Esophagus squamous epithelium (tissue), 5 donors: Measurements from ENCODE around the gene SALL2. TPM values are rescaled to one million over a fixed set of nuclear protein-coding genes. Genes with fewer than 3 reads are reported as not detected.

ENCODE experiments used
- DNase-seq: peaks from one replicate; lab custom pipeline; 2025; lab: John Stamatoyannopoulos, UW
- H3K27ac ChIP-seq, 4 donors: fragments of 200-600 bp; sonication (generic); one replicate each; pipeline ENCODE4 v1.5.1; 2016 to 2019; ENCODE audit warnings: mild to moderate bottlenecking in 1 of 4
- H3K27me3 ChIP-seq, 4 donors: fragments of 200-600 bp; sonication (generic); 1 replicate in 3 of 4; 2 replicates in 1 of 4; pipeline versions ENCODE4 v1.5.1 to v1.6.0; 2017 to 2021; ENCODE audit warnings: antibody characterized with exemption in 1 of 4
- H3K36me3 ChIP-seq, 3 donors: fragments of 200-600 bp; sonication (generic); one replicate each; pipeline ENCODE4 v1.5.1; 2016 to 2019
- H3K4me1 ChIP-seq, 3 donors: fragments of 200-600 bp; sonication (generic); one replicate each; pipeline ENCODE4 v1.5.1; 2017 to 2019
- H3K4me3 ChIP-seq, 4 donors: fragments of 200-600 bp; sonication (generic); 1 replicate in 3 of 4; 2 replicates in 1 of 4; pipeline ENCODE4 v1.5.1; 2016 to 2019; ENCODE audit warnings: mild to moderate bottlenecking in 2 of 4, moderate library complexity in 1 of 4
- H3K9me3 ChIP-seq, 3 donors: fragments of 200-600 bp; sonication (generic); one replicate each; pipeline ENCODE4 v1.5.1; 2016 to 2019
- CTCF ChIP-seq, 6 experiments: fragments of 450-650 bp in 4 of 6; fragments of 200-600 bp in 2 of 6; sonication (generic) in 2 of 6; IDR thresholded peaks; one replicate each; pipeline ENCODE4 v1.5.1; 2016 to 2019; ENCODE audit warnings: antibody characterized with exemption in 6 of 6, mild to moderate bottlenecking in 4 of 6, moderate library complexity in 4 of 6
- POLR2A ChIP-seq, 4 donors: fragments of 450-650 bp; IDR thresholded peaks; one replicate each; pipeline ENCODE4 v1.6.1; 2017; ENCODE audit warnings: antibody characterized with exemption in 4 of 4, mild to moderate bottlenecking in 4 of 4, moderate library complexity in 3 of 4
- WGBS, 2 donors: methylation state at CpG; one replicate each; pipeline ENCODE4 v1.1.5; 2018; 5-methylcytosine and 5-hydroxymethylcytosine counted together
- intact Hi-C: fragments of 100-400 bp; cut with DNase I; formaldehyde crosslinking; loops from one replicate; pipeline ENCODE4 v1.15.0; 2022
- total RNA-seq, 4 donors: library from RNA; depleted of rRNA; stranded (reverse); fragments of >200 nt; gene quantifications; one replicate each; pipeline ENCODE4 v1.1.0, GENCODE V29; 2016
- donor health status: DM: yes; HTN: yes; CAD: no.

The SALL2 gene
- total RNA-seq, 4 donors from 2014 or later, result 0.83 to 5.1 (median 1.9) TPM

GRCh38 chr14:21501568-21501967, 24.6 kb downstream of the SALL2 start:
- Histone ChIP-seq H3K36me3 (peaks cover 26 to 76% (median 27%) of the 10 kb centered on the region in 3 donors), H3K27ac (no peak overlapping the region), H3K27me3 (no peaks in the 10 kb centered on the region), H3K9me3 (no peaks in the 10 kb centered on the region), H3K4me1 (peaks cover 0 to 4% (median 0%) of the 10 kb centered on the region in 3 donors), H3K4me3 (no peak overlapping the region)
- intact Hi-C loops, result no loop called here
- WGBS, 2 donors, result 82 to 93% methylated on average over 5 of the region's 5 CpGs
- DNase-seq, result no peak
- TF ChIP-seq CTCF (IDR thresholded peaks at IDR 0.05) (no peak), POLR2A (IDR thresholded peaks at IDR 0.05) (no peak)

- Histone ChIP-seq H3K9me3 (no peaks in the 10 kb centered on the region), H3K4me1 (peaks cover 0 to 4% (median 0%) of the 10 kb centered on the region in 3 donors), H3K27me3 (no peaks in the 10 kb centered on the region), H3K36me3 (peaks cover 28 to 99% (median 45%) of the 10 kb centered on the region in 3 donors), H3K27ac (no peak overlapping the region), H3K4me3 (no peak overlapping the region)
- intact Hi-C loops, result loop anchor here (10.0 kb wide), 1 partner anchor 56 kb away; no protein-coding TSS in a partner anchor
- TF ChIP-seq POLR2A (IDR thresholded peaks at IDR 0.05) (no peak), CTCF (IDR thresholded peaks at IDR 0.05) (peak; percentile 22 to 61 (median 38))
- no peak for DNase-seq
- 57 to 63% methylated on average over 5 of the region's 5 CpGs for WGBS, 2 donors
Measured at GRCh38 chr14:21498540-21499526, 27.3 kb downstream of the SALL2 start.

GRCh38 chr14:21496453-21496852, 29.7 kb downstream of the SALL2 start:
- TF ChIP-seq CTCF (IDR thresholded peaks at IDR 0.05), result no peak
- no peak for TF ChIP-seq POLR2A (IDR thresholded peaks at IDR 0.05)
- Histone ChIP-seq H3K27ac (no peak overlapping the region), H3K36me3 (peaks cover 29 to 100% (median 54%) of the 10 kb centered on the region in 3 donors), H3K4me1 (no peaks in the 10 kb centered on the region), H3K9me3 (no peaks in the 10 kb centered on the region), H3K27me3 (no peaks in the 10 kb centered on the region), H3K4me3 (no peak overlapping the region)
- WGBS, 2 donors, result 64 to 90% methylated on average over 1 to 2 of the region's 2 CpGs
- DNase-seq, result no peak
- intact Hi-C loops, result loop anchor here (10.0 kb wide), 1 partner anchor 58 kb away; no protein-coding TSS in a partner anchor

GRCh38 chr14:21494902-21495762, 31.0 kb downstream of the SALL2 start:
- TF ChIP-seq POLR2A (IDR thresholded peaks at IDR 0.05) (no peak), CTCF (IDR thresholded peaks at IDR 0.05) (no peak)
- no peaks in the 10 kb centered on the region for H3K9me3 ChIP-seq
- intact Hi-C loops, result loop anchor here (10.0 kb wide), 1 partner anchor 60 kb away; no protein-coding TSS in a partner anchor
- peaks cover 29 to 100% (median 66%) of the 10 kb centered on the region in 3 donors for H3K36me3 ChIP-seq
- no peak for DNase-seq
- H3K27me3 ChIP-seq, result no peaks in the 10 kb centered on the region
- no peak overlapping the region for H3K27ac ChIP-seq
- no peak overlapping the region for H3K4me3 ChIP-seq
- 62 to 69% methylated on average over 2 of the region's 2 CpGs for WGBS, 2 donors
- no peaks in the 10 kb centered on the region for H3K4me1 ChIP-seq
